Effector memory CD8-positive, alpha-beta T cell (primary cell): ENCODE results near the gene A4GALT.
"Not testable (repeated sequence)": the region's sequence is repeated elsewhere in the genome, so short reads cannot be mapped to it uniquely, and the experiment has no call there.

Experiments used
- ATAC-seq: fragments of 150-1000 bp; cut with Tn5 transposase; replicated peaks from 2 replicates; pipeline ENCODE4 v1.10.0; 2021; ENCODE audit warnings: mild to moderate bottlenecking, moderate library complexity
- DNase-seq, 3 experiments: peaks; one replicate each; pipeline ENCODE4 v3.0.0; 2021
- H3K27ac Mint-ChIP-seq, 2 donors: one replicate each; pipeline ENCODE4 v1.8.0; 2022; ENCODE audit warnings: mild to moderate bottlenecking in 2 of 2, mixed read lengths in 2 of 2, moderate library complexity in 2 of 2
- H3K27me3 Mint-ChIP-seq, 2 donors: one replicate each; pipeline ENCODE4 v1.8.0; 2022; ENCODE audit warnings: mixed read lengths in 2 of 2
- H3K36me3 Mint-ChIP-seq: one replicate; pipeline ENCODE4 v1.8.0; 2022; ENCODE audit warnings: mild to moderate bottlenecking, moderate library complexity, mixed read lengths; ENCODE audit not compliant: insufficient read depth
- H3K4me1 Mint-ChIP-seq, 2 donors: one replicate each; pipeline ENCODE4 v1.8.0; 2022; ENCODE audit warnings: low read depth in 2 of 2, mixed read lengths in 2 of 2
- H3K4me3 Mint-ChIP-seq, 2 donors: one replicate each; pipeline ENCODE4 v1.8.0; 2022; ENCODE audit warnings: mild to moderate bottlenecking in 2 of 2, mixed read lengths in 2 of 2, moderate library complexity in 2 of 2
- H3K9me3 Mint-ChIP-seq, 2 donors: one replicate each; pipeline ENCODE4 v1.8.0; 2022; ENCODE audit warnings: mixed read lengths in 2 of 2
- total RNA-seq, 9 experiments: gene quantifications; one replicate each; lab custom pipeline; 2026; lab: John Stamatoyannopoulos, UW

The A4GALT gene
- total RNA-seq = 0 to 0.06 (median 0) reads per million in 9 experiments

- ATAC-seq = peak; percentile 29
- H3K36me3 Mint-ChIP-seq = no peaks in the 10 kb centered on the region
- peaks cover 14 to 16% of the 10 kb centered on the region in 2 donors for H3K4me1 Mint-ChIP-seq
- no peak for DNase-seq
- H3K4me3 Mint-ChIP-seq = peak within 1 kb of the TSS; percentile 71 to 81
- peaks cover 71 to 84% of the 10 kb centered on the region in 2 donors for H3K27me3 Mint-ChIP-seq
- H3K27ac Mint-ChIP-seq = no peak within 1 kb of the TSS
- H3K9me3 Mint-ChIP-seq = no peaks in the 10 kb centered on the region
Observed at GRCh38 chr22:42720263-42721044, at the start of gene A4GALT. A4GALT (minus strand) TSS chr22:42720870; CDS start chr22:42693951, 26,919 bp downstream.

- ATAC-seq (no peak), DNase-seq (no peak)
- no peaks in the 10 kb centered on the region for H3K36me3 Mint-ChIP-seq
- H3K4me1 Mint-ChIP-seq = peaks cover 0 to 2% of the 10 kb centered on the region in 2 donors
- no peak overlapping the region for H3K27ac Mint-ChIP-seq
- no peak overlapping the region for H3K4me3 Mint-ChIP-seq
- peaks cover 18 to 46% of the 10 kb centered on the region in 2 donors for H3K27me3 Mint-ChIP-seq
- H3K9me3 Mint-ChIP-seq = no peaks in the 10 kb centered on the region
Observed at GRCh38 chr22:42770448-42770726, 49.7 kb upstream of the A4GALT start.

- Mint-ChIP-seq H3K4me1 (peaks cover 0 to 3% of the 10 kb centered on the region in 2 donors), H3K36me3 (no peaks in the 10 kb centered on the region), H3K4me3 (no peak overlapping the region), H3K27ac (no peak overlapping the region), H3K9me3 (no peaks in the 10 kb centered on the region), H3K27me3 (peaks cover 18 to 52% of the 10 kb centered on the region in 2 donors)
- no peak for ATAC-seq
- DNase-seq = no peak
Observed at GRCh38 chr22:42769574-42770447, 49.1 kb upstream of the A4GALT start.

- no peaks in the 10 kb centered on the region for H3K9me3 Mint-ChIP-seq
- ATAC-seq (no peak), DNase-seq (no peak)
- no peak overlapping the region for H3K4me3 Mint-ChIP-seq
- no peak overlapping the region for H3K27ac Mint-ChIP-seq
- H3K36me3 Mint-ChIP-seq = no peaks in the 10 kb centered on the region
- peaks cover 18 to 58% of the 10 kb centered on the region in 2 donors for H3K27me3 Mint-ChIP-seq
- H3K4me1 Mint-ChIP-seq = peaks cover 0 to 5% of the 10 kb centered on the region in 2 donors
Observed at GRCh38 chr22:42769238-42769573, 48.5 kb upstream of the A4GALT start.

- Mint-ChIP-seq H3K36me3 (peaks cover 4% of the 10 kb centered on the region), H3K4me1 (peaks cover 0 to 5% of the 10 kb centered on the region in 2 donors), H3K9me3 (no peaks in the 10 kb centered on the region), H3K27me3 (peaks cover 18 to 64% of the 10 kb centered on the region in 2 donors), H3K4me3 (no peak overlapping the region), H3K27ac (no peak overlapping the region)
- ATAC-seq (no peak), DNase-seq (no peak)
Observed at GRCh38 chr22:42768385-42769035, 47.8 kb upstream of the A4GALT start.

- Mint-ChIP-seq H3K4me1 (peaks cover 0 to 5% of the 10 kb centered on the region in 2 donors), H3K4me3 (no peak overlapping the region), H3K27me3 (peaks cover 12 to 55% of the 10 kb centered on the region in 2 donors), H3K27ac (no peak overlapping the region), H3K9me3 (no peaks in the 10 kb centered on the region), H3K36me3 (peaks cover 4% of the 10 kb centered on the region)
- DNase-seq (no peak), ATAC-seq (no peak)
Observed at GRCh38 chr22:42766860-42767259, 46.2 kb upstream of the A4GALT start.

- H3K4me3 Mint-ChIP-seq = no peak overlapping the region
- no peak overlapping the region for H3K27ac Mint-ChIP-seq
- DNase-seq = no peak
- H3K36me3 Mint-ChIP-seq = peaks cover 4% of the 10 kb centered on the region
- H3K4me1 Mint-ChIP-seq = peaks cover 0 to 5% of the 10 kb centered on the region in 2 donors
- H3K9me3 Mint-ChIP-seq = no peaks in the 10 kb centered on the region
- ATAC-seq = no peak
- H3K27me3 Mint-ChIP-seq = peaks cover 12 to 55% of the 10 kb centered on the region in 2 donors
Observed at GRCh38 chr22:42764895-42765363, 44.3 kb upstream of the A4GALT start.

GRCh38 chr22:42763965-42764480 is 43.4 kb upstream of the A4GALT start:
- Mint-ChIP-seq H3K9me3 (no peaks in the 10 kb centered on the region), H3K27me3 (peaks cover 12 to 49% of the 10 kb centered on the region in 2 donors), H3K36me3 (peaks cover 4% of the 10 kb centered on the region), H3K27ac (no peak overlapping the region), H3K4me1 (peaks cover 0 to 3% of the 10 kb centered on the region in 2 donors), H3K4me3 (no peak overlapping the region)
- no peak for DNase-seq
- ATAC-seq = no peak

- Mint-ChIP-seq H3K36me3 (peaks cover 4% of the 10 kb centered on the region), H3K27me3 (peaks cover 16 to 44% of the 10 kb centered on the region in 2 donors), H3K9me3 (no peaks in the 10 kb centered on the region), H3K27ac (no peak overlapping the region), H3K4me3 (no peak overlapping the region), H3K4me1 (peaks cover 0 to 3% of the 10 kb centered on the region in 2 donors)
- no peak for DNase-seq
- ATAC-seq = no peak
Observed at GRCh38 chr22:42760806-42761565, 40.3 kb upstream of the A4GALT start.

- peaks cover 16 to 25% of the 10 kb centered on the region in 2 donors for H3K27me3 Mint-ChIP-seq
- ATAC-seq = no peak
- no peak overlapping the region for H3K27ac Mint-ChIP-seq
- DNase-seq = no peak
- H3K36me3 Mint-ChIP-seq = peaks cover 4% of the 10 kb centered on the region
- H3K9me3 Mint-ChIP-seq = no peaks in the 10 kb centered on the region
- H3K4me1 Mint-ChIP-seq = no peaks in the 10 kb centered on the region
- H3K4me3 Mint-ChIP-seq = no peak overlapping the region
Observed at GRCh38 chr22:42758931-42759629, 38.4 kb upstream of the A4GALT start.

- not testable (repeated sequence) for H3K4me1 Mint-ChIP-seq, H3K4me3 Mint-ChIP-seq, H3K9me3 Mint-ChIP-seq, DNase-seq, H3K36me3 Mint-ChIP-seq, ATAC-seq, H3K27ac Mint-ChIP-seq
- peaks cover 16 to 21% of the 10 kb centered on the region in 2 donors for H3K27me3 Mint-ChIP-seq
Observed at GRCh38 chr22:42755553-42755952, 34.9 kb upstream of the A4GALT start.

- not testable (repeated sequence) for ATAC-seq, DNase-seq, H3K27ac Mint-ChIP-seq, H3K36me3 Mint-ChIP-seq, H3K9me3 Mint-ChIP-seq, H3K4me1 Mint-ChIP-seq, H3K4me3 Mint-ChIP-seq
- peaks cover 16 to 21% of the 10 kb centered on the region in 2 donors for H3K27me3 Mint-ChIP-seq
Observed at GRCh38 chr22:42755121-42755520, 34.5 kb upstream of the A4GALT start.
